ENCODE data around the gene GMPR. TPM values are rescaled to one million over a fixed set of nuclear protein-coding genes. Genes with fewer than 3 reads are reported as not detected.

The GMPR gene
- total and polyA plus RNA-seq, 2 donors (not counting 3 experiments of a cell fraction or from before 2014, with no cell fraction given): 36.3 to 64.0 TPM

DNA sequence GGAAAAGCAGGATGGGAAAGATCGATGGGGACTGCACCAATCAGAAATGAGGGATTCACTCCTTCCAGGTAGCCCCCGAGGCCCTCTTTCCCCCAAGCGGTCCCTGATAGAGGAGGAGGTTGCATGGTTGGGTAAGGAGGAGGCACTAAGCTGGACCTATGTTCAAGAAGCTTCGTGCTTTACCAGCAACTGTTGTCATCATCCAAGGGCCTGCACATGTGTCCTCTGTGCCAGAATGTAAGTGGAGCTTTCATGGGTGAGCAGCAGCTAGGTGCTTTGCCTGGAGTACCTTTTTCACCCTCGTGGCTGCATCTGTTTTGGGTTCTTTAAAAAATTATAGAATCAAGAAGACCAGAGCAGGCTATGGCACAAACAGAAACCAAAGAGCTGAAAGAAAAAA is 54.0 kb downstream of the GMPR start:
- no peaks in the 10 kb centered on the region for H4K20me1 ChIP-seq (replicated peaks; ENCODE audit: control insufficient read depth, extremely low read depth, insufficient read depth, low read length)
- no peak overlapping the region for H3K9ac ChIP-seq (replicated peaks; ENCODE audit: extremely low read depth, insufficient read depth, low read length)
- no peaks in the 10 kb centered on the region for H3K79me2 ChIP-seq (ENCODE audit: control insufficient read depth, insufficient read depth, low read length)
- H2AFZ ChIP-seq (ENCODE audit: low read depth, low read length): no peak overlapping the region
- DNase-seq (ENCODE audit: low read depth, low spot score): no peak
- TF ChIP-seq POLR2A (IDR thresholded peaks at IDR 0.05; ENCODE audit: low read depth, low read length) (no peak), FOS (IDR thresholded peaks at IDR 0.05; ENCODE audit: borderline replicate concordance, insufficient read depth, low read length) (no peak), GATA2 (IDR thresholded peaks at IDR 0.05; ENCODE audit: insufficient read depth, insufficient read length, low read depth, low read length) (no peak), CTCF (IDR thresholded peaks at IDR 0.05; ENCODE audit: extremely low read depth in 1 of 2, insufficient read depth in 1 of 2, low read depth in 1 of 2, low read length in 2 of 2) (no peak), POLR2AphosphoS5 (IDR thresholded peaks at IDR 0.05; ENCODE audit: insufficient read depth, low read depth, low read length) (no peak), MYC (IDR thresholded peaks at IDR 0.05; ENCODE audit: low read depth, low read length) (no peak), EZH2 (IDR thresholded peaks at IDR 0.05; ENCODE audit: borderline replicate concordance, low read depth, low read length, severe bottlenecking) (no peak), JUN (IDR thresholded peaks at IDR 0.05; ENCODE audit: borderline replicate concordance, insufficient read depth, insufficient read length, low read depth) (no peak), MAX (IDR thresholded peaks at IDR 0.05; ENCODE audit: insufficient read depth, insufficient read length) (no peak)
- intact Hi-C loops (cut with micrococcal nuclease): no loop called here
- POLR2A ChIA-PET: no interaction called here
- BruUV-seq (replicated peaks): no TSS peak
- no peaks in the 10 kb centered on the region for H3K4me1 ChIP-seq (ENCODE audit: control insufficient read depth, extremely low read depth, insufficient read depth, low read length)
- peaks cover 0 to 20% of the 10 kb centered on the region in 2 experiments for H3K36me3 ChIP-seq (ENCODE audit: control insufficient read depth in 2 of 2, extremely low read depth in 1 of 2, insufficient read depth in 2 of 2, low read length in 2 of 2)
- H3K4me2 ChIP-seq (ENCODE audit: insufficient read depth, low read length): no peak overlapping the region
- no peaks in the 10 kb centered on the region for H3K9me3 ChIP-seq (replicated peaks; ENCODE audit: control insufficient read depth, insufficient read depth, low read length)
- H3K9me1 ChIP-seq (replicated peaks; ENCODE audit: control insufficient read depth, extremely low read depth, insufficient read depth, low read length): no peaks in the 10 kb centered on the region
- no peaks in the 10 kb centered on the region for H3K27me3 ChIP-seq (ENCODE audit: control insufficient read depth in 2 of 2, insufficient read depth in 2 of 2, low read length in 2 of 2)
- FAIRE-seq: no peak
- dilution Hi-C loops (cut with MboI; ENCODE audit: extremely low pct_ligation_motif_present, low sequenced_read_pairs): no loop called here
- CTCF ChIA-PET: interaction anchor here (1.9 kb wide), 1 partner anchor 13 kb away, joined by 4 read pairs; no protein-coding TSS in a partner anchor
- no peak overlapping the region for H3K4me3 ChIP-seq (replicated peaks in 1 of 3; ENCODE audit: insufficient read depth in 1 of 3, low read depth in 1 of 3, low read length in 3 of 3)
- H3K27ac ChIP-seq (ENCODE audit: insufficient read depth, low read depth, low read length): no peak overlapping the region

Measured in endothelial cell of umbilical vein (primary cell).